Skin of body (tissue), 2 donors: ENCODE data around the gene FAM72D. TPM values are rescaled to one million over a fixed set of nuclear protein-coding genes. Genes with fewer than 3 reads are reported as not detected.
"Not testable (repeated sequence)": the region's sequence is repeated elsewhere in the genome, so short reads cannot be mapped to it uniquely, and the experiment has no call there.

ENCODE experiments used
- DNase-seq: peaks from one replicate; lab custom pipeline; 2025; lab: John Stamatoyannopoulos, UW
- total RNA-seq: library from RNA; depleted of rRNA; stranded (reverse); fragments of >200 nt; gene quantifications from one replicate; pipeline ENCODE4 v1.2.3, GENCODE V29; 2014

Gene FAM72D
- total RNA-seq: 0.99 TPM

DNA sequence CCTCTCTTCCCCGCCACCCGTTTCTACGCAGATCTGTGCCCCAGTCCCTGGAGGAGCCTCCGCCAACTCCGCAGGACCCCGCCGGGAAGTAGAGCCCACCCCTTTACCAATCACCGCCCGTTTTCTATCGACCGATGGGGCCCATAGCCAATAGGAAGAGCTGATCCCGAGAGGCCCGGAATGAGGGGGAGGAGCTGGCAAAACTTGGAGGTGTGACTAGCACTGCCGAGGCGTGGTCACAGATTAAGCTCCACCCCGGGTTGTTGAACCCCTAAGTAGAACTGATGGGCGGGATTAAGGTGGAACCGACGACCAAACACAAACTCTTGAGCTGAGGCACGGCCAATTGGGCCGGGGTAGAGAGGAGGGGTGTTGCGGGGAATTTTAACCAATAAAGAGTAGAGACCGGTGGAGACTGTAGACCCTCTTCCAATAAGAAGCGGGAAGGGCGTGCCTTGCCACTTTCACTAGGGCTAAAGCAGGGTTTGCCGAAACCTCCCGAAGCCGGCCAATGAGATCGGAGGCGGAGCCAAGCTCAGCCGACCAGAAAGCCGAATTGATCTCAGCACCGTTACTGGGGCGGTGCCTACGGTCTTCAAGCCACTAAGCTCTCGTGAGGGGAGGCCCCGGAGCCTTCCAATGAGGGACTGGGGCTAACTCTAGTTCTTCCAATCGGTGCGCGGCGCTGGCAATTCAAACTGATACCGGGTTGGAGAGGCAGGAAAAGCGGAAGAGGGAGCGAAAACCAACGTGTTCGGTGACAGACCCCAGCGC lies at the start of gene FAM72D, which contains the start of gene SRGAP2B:
Gene FAM72D, plus strand, starts transcription at position 691 of the 774 bp plus-strand sequence. CDS start 874 bp downstream, outside the sequence.
Gene SRGAP2B, minus strand, starts transcription at position 45 of the 774 bp plus-strand sequence. CDS start 2,427 bp downstream, outside the sequence.
- not testable (repeated sequence) for DNase-seq

DNA sequence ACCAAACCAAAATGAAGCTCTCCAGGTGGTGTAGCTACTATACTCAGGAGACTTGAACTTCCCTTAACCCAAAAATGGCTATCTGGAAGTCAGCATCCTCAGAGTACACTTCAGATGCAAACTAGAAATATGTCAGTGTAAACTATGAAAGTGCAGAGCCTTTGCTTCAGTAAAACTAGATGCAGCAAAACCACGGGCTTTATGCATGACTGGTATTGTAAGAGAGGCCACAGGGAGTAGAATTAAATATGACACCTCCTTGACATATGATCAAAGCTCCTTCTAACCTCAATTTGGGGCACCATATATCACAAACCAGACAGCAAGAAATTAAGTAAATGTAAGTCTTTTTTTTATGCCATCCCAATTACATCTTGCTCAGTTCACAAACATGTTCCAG lies 48.2 kb upstream of the FAM72D start:
- not testable (repeated sequence) for DNase-seq

- not testable (repeated sequence) for DNase-seq
These were observed 47.5 kb upstream of the FAM72D start for GRCh38 chr1:145048181-145048856.

- not testable (repeated sequence) for DNase-seq
These were observed 43.6 kb upstream of the FAM72D start for GRCh38 chr1:145052019-145052776.

DNA sequence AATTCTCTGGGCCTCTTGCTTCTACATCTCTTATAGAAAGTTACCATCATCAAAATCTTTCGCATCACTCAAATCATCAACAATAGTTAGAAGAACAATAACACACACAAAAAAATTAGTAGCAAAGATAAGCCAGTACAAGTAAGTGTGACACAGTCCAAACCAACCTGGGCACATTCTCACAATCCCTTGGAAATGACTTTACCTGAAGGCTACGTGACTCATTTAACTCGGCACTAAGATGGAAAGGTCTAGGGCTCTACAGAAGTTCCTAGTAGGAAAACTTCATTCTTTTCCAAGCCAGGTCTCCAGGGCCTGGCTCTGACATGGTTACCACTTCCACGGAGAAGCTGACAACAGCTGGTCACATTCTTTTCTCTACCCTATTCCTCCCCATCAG lies 42.3 kb upstream of the FAM72D start:
- not testable (repeated sequence) for DNase-seq

- not testable (repeated sequence) for DNase-seq
These were observed 40.5 kb upstream of the FAM72D start for GRCh38 chr1:145055217-145055760.

GRCh38 chr1:145058184-145058583 lies 37.6 kb upstream of the FAM72D start:
- DNase-seq: not testable (repeated sequence)

DNA sequence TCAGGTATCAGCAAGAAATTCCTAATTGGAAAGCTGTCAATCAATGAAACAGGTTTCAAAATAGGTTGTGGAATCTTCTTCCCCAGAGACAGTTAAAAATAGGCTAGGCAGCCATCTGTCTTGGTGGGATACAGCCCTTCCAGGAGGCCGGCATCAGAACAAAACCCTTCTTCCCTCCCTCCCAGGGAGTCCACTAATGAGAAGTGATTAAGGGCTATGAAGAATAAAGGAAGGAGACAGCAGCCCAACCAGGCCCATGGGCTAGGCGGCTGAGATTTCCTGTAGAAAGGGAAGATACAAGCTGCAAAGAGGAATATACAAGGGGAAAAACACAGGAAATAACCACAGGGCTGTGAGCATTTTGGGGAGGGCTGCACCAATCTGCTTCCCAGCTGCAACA lies 32.5 kb upstream of the FAM72D start:
- DNase-seq: not testable (repeated sequence)

DNA sequence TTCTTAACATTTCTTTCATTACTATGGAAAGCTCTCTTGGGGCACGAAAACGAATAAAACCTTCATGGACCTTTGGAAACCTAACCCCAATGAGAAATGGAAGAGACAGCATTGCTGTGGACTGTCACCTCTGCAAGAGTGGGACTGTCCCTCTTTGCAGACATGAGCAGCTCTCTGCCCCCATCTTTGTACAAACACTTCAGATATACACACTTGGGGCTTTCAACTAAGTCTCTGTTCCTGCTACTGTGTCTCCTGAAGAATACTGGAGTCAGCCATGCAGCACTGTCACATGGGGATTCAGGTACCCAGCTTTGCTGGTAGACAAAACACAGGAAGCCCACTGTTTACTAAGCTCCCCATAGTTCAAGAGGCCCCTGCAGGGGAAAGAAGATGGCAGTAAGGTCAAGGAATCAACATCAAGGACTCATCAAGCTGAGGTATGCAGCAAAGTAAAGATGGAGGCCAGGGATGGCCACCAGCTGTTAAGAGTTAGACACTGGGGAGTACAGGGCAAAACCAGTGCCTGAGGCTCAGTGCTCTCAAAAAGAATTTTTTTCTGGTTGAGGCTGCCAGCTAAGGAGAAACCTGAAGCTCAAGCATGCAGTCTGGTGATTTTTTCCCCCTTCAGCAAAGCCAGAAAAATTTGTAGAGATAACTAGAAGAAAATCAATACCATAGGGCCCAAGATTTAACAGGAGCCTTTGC lies 31.7 kb upstream of the FAM72D start:
- DNase-seq: not testable (repeated sequence)

GRCh38 chr1:145065194-145065826 lies 30.5 kb upstream of the FAM72D start:
- not testable (repeated sequence) for DNase-seq

GRCh38 chr1:145066486-145066885 lies 29.3 kb upstream of the FAM72D start:
- not testable (repeated sequence) for DNase-seq

GRCh38 chr1:145071569-145071968 lies 24.2 kb upstream of the FAM72D start:
- not testable (repeated sequence) for DNase-seq

GRCh38 chr1:145074021-145074559 lies 21.7 kb upstream of the FAM72D start:
- DNase-seq: not testable (repeated sequence)

DNA sequence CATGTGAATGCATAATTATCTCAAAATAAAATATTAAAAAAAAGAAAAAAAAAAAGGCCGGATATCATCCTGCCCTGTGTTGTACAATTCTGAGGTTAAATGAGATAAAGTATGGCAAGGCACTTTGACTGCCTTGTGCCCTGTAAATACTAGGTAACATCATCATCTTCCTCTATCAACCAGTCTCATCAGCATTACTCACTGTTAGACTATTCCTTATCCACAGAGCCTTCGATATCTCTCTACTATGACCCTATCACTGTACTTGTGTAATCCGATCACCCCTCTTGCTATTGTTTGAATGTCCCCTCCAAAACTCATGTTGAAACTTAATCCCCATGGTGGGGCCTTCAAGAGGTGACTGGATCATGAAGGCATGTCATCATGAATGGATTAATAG lies 18.9 kb upstream of the FAM72D start:
- DNase-seq: not testable (repeated sequence)

DNA sequence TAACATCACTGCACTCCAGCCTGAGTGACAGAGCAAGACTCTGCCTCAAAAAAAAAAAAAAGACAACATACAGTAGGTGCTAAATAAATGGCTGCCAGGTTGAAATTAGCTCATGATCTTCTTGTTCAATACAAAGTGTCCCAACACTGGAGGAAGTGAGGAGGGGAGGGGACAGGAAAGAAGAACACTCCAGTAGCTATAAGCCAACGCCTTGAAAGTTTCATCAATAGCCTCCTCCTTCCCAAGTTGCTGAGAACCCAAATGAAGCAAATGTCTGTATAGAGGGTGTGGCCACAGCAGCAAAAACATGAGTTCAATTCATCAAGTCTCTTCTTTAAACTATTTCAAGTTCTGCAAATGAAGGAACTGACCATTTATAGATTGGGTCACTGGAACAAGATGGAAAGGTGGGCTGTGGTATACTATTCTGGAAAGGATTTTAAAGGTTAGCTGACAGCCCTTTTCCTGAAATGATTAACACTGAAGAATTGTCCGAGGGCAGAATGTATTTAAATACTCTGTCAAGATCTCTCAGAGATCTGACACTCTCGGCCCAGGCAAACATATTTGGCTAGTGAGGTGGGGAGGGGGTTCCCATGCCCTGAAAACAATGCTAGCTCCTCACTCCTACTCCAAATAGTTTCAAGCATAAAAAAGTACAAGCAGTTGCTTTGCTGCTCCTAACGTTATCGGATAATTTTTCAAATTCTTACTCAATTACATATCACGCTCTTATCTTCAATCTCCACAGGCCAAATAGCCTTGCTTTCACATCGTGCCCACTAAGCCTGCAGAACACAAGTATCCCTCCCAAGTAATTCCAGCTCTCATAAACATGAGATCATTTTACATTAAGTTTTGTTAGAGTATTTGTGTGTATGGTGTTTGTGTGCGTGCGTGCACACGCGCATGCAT lies 17.6 kb upstream of the FAM72D start:
- not testable (repeated sequence) for DNase-seq

DNA sequence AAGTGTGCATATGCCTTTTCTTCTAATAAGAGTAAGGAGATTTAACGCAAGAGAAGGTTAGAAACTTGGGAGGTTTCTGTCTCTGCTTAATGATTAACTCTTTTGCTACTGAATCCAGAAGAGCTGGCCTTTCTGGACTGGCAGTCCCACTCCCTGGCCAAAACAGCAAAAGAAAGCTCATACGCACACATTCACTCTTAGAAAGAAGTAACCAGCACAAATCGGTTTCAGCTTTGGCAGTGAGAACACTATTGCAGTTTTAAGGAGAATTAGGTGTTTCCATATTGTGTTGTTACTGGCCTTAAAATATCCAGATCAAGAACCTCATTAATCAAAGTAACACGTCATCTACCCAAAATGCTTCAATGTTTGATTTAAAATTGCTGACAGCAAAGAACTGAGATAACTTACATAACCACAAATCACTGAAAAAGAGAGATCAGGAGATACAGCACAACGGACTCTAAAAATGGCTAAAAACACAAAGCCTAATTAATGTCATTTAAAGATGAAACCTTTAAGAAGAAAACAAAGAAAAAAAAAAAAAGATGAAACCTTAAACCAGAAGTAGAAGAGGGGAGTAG lies 16.9 kb upstream of the FAM72D start:
- DNase-seq: not testable (repeated sequence)

- not testable (repeated sequence) for DNase-seq
These were observed 16.0 kb upstream of the FAM72D start for GRCh38 chr1:145079737-145080136.

DNA sequence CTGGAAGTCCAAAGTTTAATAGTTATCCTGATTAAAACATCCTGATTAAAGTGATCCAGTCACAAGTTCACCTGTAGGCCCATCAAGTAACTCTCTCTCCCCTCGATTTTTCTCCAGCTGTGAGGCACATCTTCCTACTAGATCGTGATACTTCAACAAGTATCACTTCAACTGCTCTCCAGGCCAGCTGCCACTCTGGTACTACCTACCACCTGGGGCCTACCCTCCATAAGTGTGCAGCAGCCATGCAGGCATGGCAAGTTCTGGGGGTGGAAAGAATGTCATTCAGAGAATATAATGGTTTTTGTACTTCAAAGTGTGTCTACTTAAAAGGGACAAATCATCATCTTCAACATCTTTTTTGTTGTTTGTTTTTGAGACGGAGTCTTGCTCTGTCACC lies 15.6 kb upstream of the FAM72D start:
- not testable (repeated sequence) for DNase-seq
